GM21367 (cell line): ENCODE data around the gene NHLRC2.
A peak's percentile ranks its signal among the peaks of the same experiment; 100 is the strongest.
"Not testable (repeated sequence)": the region's sequence is repeated elsewhere in the genome, so short reads cannot be mapped to it uniquely, and the experiment has no call there.

Source experiments
- ATAC-seq: cut with Tn5 transposase; IDR thresholded peaks from one replicate; pipeline ENCODE4 v1.9.1; 2021; ENCODE audit not compliant: unreplicated experiment

Gene NHLRC2

GRCh38 chr10:113937756-113938155 is 83.3 kb downstream of the NHLRC2 start:
- ATAC-seq = no peak

GRCh38 chr10:113939212-113939860 is 84.9 kb downstream of the NHLRC2 start:
- no peak for ATAC-seq

- ATAC-seq = no peak
Observed at GRCh38 chr10:113941140-113941539, 86.7 kb downstream of the NHLRC2 start.

- not testable (repeated sequence) for ATAC-seq
Observed at GRCh38 chr10:113943196-113943595, 88.7 kb downstream of the NHLRC2 start.

GRCh38 chr10:113945075-113945686 is 90.7 kb downstream of the NHLRC2 start:
- ATAC-seq = no peak

GRCh38 chr10:113945687-113946085 is 91.2 kb downstream of the NHLRC2 start:
- ATAC-seq = no peak

- no peak for ATAC-seq
Observed at GRCh38 chr10:113947184-113948041, 93.0 kb downstream of the NHLRC2 start.

- ATAC-seq = no peak
Observed at GRCh38 chr10:113948048-113948447, 93.6 kb downstream of the NHLRC2 start.

- ATAC-seq = no peak
Observed at GRCh38 chr10:113950268-113950667, 95.8 kb downstream of the NHLRC2 start.

GRCh38 chr10:113953505-113954272 is 99.2 kb downstream of the NHLRC2 start:
- ATAC-seq = no peak

- no peak for ATAC-seq
Observed at GRCh38 chr10:113954409-113954808, 99.9 kb downstream of the NHLRC2 start.

GRCh38 chr10:113957013-113957412 is 102.6 kb downstream of the NHLRC2 start:
- no peak for ATAC-seq

- no peak for ATAC-seq
Observed at GRCh38 chr10:113958631-113959382, 104.3 kb downstream of the NHLRC2 start.

- ATAC-seq = peak; percentile 43
Observed at GRCh38 chr10:113959383-113959760, 104.9 kb downstream of the NHLRC2 start.

GRCh38 chr10:113960617-113961181 is 106.2 kb downstream of the NHLRC2 start:
- ATAC-seq = no peak

- peak; percentile 61 for ATAC-seq
Observed at GRCh38 chr10:113961182-113962031, 106.9 kb downstream of the NHLRC2 start.

GRCh38 chr10:113965077-113965476 is 110.6 kb downstream of the NHLRC2 start:
- ATAC-seq = no peak

- ATAC-seq = no peak
Observed at GRCh38 chr10:113965683-113966082, 111.2 kb downstream of the NHLRC2 start.
